Panc1 (cell line): Measurements from ENCODE around the gene PRXL2B.

Experiments
- CTCF ChIP-seq: fragments of 450-650 bp; IDR thresholded peaks from 2 replicates; pipeline ENCODE4 v1.5.1; 2017; ENCODE audit warnings: mild to moderate bottlenecking
- POLR2AphosphoS5 ChIP-seq: IDR thresholded peaks from 2 replicates; pipeline ENCODE4 v1.6.1; 2012; ENCODE audit warnings: mild to moderate bottlenecking, low read depth, low read length, moderate library complexity

GRCh38 chr1:2605509-2606395, 19.2 kb downstream of the PRXL2B start:
- TF ChIP-seq CTCF, result no peak
- TF ChIP-seq POLR2AphosphoS5, result no peak
